HG02840 (cell line): ENCODE measurements around the gene TNFSF11.

Source experiments
- ATAC-seq: cut with Tn5 transposase; IDR thresholded peaks from one replicate; pipeline ENCODE4 v1.9.1; 2021; ENCODE audit warnings: mild to moderate bottlenecking, moderate library complexity, moderate number of reproducible peaks; ENCODE audit not compliant: unreplicated experiment, low FRiP score

TNFSF11 gene

GRCh38 chr13:42651936-42652641 lies 78.1 kb downstream of the TNFSF11 start:
- ATAC-seq = no peak

GRCh38 chr13:42652642-42653415 lies 78.9 kb downstream of the TNFSF11 start:
- no peak for ATAC-seq

DNA sequence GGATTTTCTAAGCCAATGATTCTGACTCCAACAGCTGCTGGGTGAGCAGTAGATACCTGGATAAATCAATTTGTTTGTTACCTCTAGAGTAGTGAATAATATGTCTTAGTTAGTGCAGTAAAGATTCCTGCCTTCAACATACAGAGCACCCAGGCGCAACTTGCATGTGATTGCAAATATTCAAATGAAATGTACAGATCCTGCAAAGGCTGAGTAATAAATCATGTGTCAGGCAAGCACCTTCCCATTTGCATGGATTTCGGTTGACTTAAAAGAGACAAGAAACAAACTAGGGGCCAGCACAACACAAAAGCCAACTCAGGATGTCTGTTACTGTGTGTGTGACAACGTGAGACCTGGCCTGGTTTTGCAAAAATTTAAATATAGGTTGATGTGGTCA lies 79.7 kb downstream of the TNFSF11 start:
- no peak for ATAC-seq

DNA sequence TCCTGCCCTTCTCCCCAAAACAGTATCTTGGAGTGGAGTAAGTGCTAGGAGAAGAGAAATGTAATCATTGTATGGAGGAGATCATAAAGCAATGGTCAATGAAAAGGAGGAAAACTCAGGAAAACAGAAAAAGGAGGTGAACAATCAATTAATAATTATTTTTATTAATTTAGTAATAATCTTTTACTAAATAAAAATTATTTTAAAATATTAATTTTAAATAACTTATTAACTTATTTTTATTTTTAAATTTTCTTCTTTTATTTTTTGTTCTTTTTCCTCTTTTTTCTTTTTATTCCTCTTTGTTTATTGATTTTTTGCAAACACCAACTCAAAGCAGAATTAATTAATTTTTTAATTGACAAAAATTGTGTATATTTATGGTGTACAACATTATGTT lies 80.3 kb downstream of the TNFSF11 start:
- ATAC-seq = no peak

DNA sequence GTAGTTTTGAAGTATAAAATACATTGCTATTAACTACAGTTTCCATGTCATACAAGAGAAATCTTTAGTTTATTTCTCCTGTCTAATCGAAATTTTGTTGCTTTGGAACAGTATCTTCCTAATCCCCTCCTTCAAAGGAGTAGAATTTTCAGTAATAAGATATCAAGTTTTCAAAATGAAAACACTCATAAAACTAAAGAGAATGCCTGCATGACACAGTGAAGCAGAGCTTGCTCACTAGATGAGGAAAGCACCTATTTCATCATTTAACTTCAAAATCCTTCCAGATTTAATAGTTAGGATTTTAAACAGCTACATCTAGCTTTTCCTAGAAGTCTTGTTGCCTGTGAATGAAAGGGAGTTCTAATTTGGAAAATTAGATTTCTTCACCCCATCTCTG lies 80.8 kb downstream of the TNFSF11 start:
- no peak for ATAC-seq

DNA sequence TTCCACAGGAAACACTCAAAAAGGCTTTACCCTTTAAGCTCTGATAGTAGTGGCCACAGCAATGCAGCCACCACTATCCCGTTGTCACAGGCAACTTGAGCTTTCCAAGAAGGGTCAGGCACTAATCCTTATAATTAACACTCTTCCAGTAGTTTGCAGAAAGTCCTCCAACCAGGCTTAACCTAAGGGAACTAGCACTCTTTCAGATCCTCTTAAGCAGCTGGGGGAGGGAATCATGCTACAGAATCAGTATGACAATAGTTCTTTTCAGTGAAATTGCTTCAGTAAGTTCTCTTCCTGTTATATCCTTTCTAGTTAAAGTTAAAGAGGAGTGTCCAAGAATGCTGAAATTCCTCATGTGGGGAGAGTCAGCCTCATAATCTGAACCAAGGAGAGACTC lies 82.2 kb downstream of the TNFSF11 start:
- no peak for ATAC-seq

GRCh38 chr13:42656958-42657357 lies 83.0 kb downstream of the TNFSF11 start:
- no peak for ATAC-seq
